Measurements from ENCODE around the gene FLRT2.

GRCh38 chr14:85618390-85618789 is 88.4 kb downstream of the FLRT2 start:
- TF ChIP-seq RAD21 (IDR thresholded peaks at IDR 0.05; ENCODE audit: low read length) (no peak), CTCF (conservative IDR thresholded peaks at IDR 0.05; ENCODE audit: low read depth, low read length) (no peak), RCOR1 (IDR thresholded peaks at IDR 0.05; ENCODE audit: insufficient replicate concordance, low read length) (no peak)
